Measurements from ENCODE around the gene LEFTY2. TPM values are rescaled to one million over a fixed set of nuclear protein-coding genes. Genes with fewer than 3 reads are reported as not detected.

Gene LEFTY2
- total and polyA plus RNA-seq, 9 of the 15 experiments (the other 6 are each of a cell fraction or from before 2014, with no cell fraction given), result 0.04 to 0.14 TPM; not detected in 7

DNA sequence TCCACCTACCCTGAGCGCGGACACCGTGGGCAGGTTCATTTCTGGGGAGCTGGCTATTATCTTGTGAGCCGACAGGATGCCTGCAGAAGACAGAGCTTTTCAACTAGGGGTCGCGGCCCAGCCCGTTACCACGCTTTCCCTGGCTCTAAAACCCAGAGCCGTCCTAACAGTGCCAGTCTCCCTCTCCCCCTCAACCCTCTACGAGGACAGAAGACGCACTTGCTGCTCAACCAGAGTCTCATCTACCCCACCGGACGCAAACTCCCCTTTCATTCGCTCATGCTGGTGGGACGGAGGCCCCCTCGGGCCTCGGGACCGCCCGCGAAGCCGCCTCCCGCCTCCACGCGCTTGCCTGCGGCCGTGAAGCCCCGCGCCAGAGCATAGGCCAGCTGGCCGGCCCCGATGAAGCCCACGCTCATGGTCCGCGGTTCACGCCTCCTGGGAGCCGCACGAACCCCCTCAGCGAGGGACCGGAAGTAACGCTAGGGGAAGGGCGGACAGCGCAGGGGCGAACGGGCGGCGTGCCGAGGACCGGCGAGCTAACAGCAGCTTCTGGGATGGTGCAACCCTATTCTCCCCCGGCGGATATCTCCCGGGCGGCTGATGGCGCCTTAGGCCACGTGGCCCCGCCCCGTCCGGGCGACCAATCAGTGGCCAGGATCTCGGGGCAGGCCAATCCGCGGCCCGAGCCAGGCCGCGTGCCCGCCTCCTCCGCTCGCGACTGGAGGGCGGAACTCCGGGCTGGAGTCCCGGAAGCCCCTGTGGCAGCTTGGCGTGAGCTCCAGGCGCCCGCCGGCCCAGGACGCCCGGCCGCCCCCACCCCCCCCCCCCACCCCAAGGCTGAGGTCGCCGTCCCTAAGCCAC, 17.1 kb downstream of the LEFTY2 start, which contains the start of gene PYCR2 (continued):
- TF ChIP-seq ELF4 (CRISPR knock-in tag; IDR thresholded peaks at IDR 0.05) (0 out of 2 replicates have a peak, but pooled peaks have one; percentile 14), MAFG (tag; conservative IDR thresholded peaks at IDR 0.05) (no peak), TCF3 (CRISPR knock-in tag; IDR thresholded peaks at IDR 0.05) (peak; percentile 44; the same call in 1 of the 2 replicates), THRA (IDR thresholded peaks at IDR 0.05) (no peak), HMGXB4 (CRISPR knock-in tag; IDR thresholded peaks at IDR 0.05) (peak; percentile 71; the same call in 1 of the 2 replicates), ZNF224 (CRISPR knock-in tag; IDR thresholded peaks at IDR 0.05) (no peak), SETDB1 (IDR thresholded peaks at IDR 0.05; ENCODE audit: low read length) (no peak), GABPB1 (CRISPR knock-in tag; IDR thresholded peaks at IDR 0.05) (peak; percentile 97), MEF2D (tag; conservative IDR thresholded peaks at IDR 0.05; ENCODE audit: low read depth) (no peak), ETV5 (CRISPR knock-in tag; IDR thresholded peaks at IDR 0.05; ENCODE audit: low read depth) (peak; percentile 93), HOXB6 (CRISPR knock-in tag; IDR thresholded peaks at IDR 0.05; ENCODE audit: borderline replicate concordance) (no peak), ZNF766 (CRISPR knock-in tag; conservative IDR thresholded peaks at IDR 0.05) (0 out of 2 replicates have a peak, but pooled peaks have one; percentile 24), NRF1 (conservative IDR thresholded peaks at IDR 0.05 in 1 of 2, IDR thresholded peaks at IDR 0.05 in 1 of 2) (peak; percentile 60 to 68; a peak in 3 of 4 replicates), EP400 (IDR thresholded peaks at IDR 0.05) (peak; percentile 97)
- TF ChIP-seq, protein P1, sequence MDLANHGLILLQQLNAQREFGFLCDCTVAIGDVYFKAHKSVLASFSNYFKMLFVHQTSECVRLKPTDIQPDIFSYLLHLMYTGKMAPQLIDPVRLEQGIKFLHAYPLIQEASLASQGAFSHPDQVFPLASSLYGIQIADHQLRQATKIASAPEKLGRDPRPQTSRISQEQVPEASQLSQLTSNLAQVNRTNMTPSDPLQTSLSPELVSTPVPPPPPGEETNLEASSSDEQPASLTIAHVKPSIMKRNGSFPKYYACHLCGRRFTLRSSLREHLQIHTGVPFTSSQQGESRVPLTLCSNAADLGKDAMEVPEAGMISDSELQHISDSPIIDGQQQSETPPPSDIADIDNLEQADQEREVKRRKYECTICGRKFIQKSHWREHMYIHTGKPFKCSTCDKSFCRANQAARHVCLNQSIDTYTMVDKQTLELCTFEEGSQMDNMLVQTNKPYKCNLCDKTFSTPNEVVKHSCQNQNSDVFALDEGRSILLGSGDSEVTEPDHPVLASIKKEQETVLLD (IDR thresholded peaks at IDR 0.05), result no peak; the same call in 1 of the 2 replicates
- TF ChIP-seq, protein P2, sequence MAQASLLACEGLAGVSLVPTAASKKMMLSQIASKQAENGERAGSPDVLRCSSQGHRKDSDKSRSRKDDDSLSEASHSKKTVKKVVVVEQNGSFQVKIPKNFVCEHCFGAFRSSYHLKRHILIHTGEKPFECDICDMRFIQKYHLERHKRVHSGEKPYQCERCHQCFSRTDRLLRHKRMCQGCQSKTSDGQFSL (CRISPR knock-in tag; IDR thresholded peaks at IDR 0.05), result peak; percentile 44
- TF ChIP-seq, protein P2 (tag; IDR thresholded peaks at IDR 0.05), result peak in 1 of 2 experiments; percentile 95; a peak in 2 of 4 replicates
- TF ChIP-seq, protein P3, sequence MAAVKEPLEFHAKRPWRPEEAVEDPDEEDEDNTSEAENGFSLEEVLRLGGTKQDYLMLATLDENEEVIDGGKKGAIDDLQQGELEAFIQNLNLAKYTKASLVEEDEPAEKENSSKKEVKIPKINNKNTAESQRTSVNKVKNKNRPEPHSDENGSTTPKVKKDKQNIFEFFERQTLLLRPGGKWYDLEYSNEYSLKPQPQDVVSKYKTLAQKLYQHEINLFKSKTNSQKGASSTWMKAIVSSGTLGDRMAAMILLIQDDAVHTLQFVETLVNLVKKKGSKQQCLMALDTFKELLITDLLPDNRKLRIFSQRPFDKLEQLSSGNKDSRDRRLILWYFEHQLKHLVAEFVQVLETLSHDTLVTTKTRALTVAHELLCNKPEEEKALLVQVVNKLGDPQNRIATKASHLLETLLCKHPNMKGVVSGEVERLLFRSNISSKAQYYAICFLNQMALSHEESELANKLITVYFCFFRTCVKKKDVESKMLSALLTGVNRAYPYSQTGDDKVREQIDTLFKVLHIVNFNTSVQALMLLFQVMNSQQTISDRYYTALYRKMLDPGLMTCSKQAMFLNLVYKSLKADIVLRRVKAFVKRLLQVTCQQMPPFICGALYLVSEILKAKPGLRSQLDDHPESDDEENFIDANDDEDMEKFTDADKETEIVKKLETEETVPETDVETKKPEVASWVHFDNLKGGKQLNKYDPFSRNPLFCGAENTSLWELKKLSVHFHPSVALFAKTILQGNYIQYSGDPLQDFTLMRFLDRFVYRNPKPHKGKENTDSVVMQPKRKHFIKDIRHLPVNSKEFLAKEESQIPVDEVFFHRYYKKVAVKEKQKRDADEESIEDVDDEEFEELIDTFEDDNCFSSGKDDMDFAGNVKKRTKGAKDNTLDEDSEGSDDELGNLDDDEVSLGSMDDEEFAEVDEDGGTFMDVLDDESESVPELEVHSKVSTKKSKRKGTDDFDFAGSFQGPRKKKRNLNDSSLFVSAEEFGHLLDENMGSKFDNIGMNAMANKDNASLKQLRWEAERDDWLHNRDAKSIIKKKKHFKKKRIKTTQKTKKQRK (IDR thresholded peaks at IDR 0.05; ENCODE audit: borderline replicate concordance, low read depth, low read length), result no peak
